Cardiac fibroblast (primary cell): ENCODE data around the gene ATXN1.

Experiments used
- DNase-seq, 2 donors: peaks; one replicate each; pipeline versions ENCODE4 v3.0.0 to v3.0.0-alpha.2; 2010; ENCODE audit warnings: low read depth in 2 of 2
- H3K4me3 ChIP-seq, 2 donors: replicated peaks in 1 of 2; 1 replicate in 1 of 2; 2 replicates in 1 of 2; pipeline ENCODE4 v1.5.1; 2011; ENCODE audit warnings: low read depth in 2 of 2, low read length in 2 of 2, mild to moderate bottlenecking in 2 of 2, moderate library complexity in 1 of 2
- TF ChIP-seq, protein P1 (sequence below): IDR thresholded peaks from one replicate; pipeline ENCODE4 v1.5.1; 2011; ENCODE audit warnings: low read depth, mild to moderate bottlenecking, low read length, inconsistent platforms

ATXN1 gene

DNA sequence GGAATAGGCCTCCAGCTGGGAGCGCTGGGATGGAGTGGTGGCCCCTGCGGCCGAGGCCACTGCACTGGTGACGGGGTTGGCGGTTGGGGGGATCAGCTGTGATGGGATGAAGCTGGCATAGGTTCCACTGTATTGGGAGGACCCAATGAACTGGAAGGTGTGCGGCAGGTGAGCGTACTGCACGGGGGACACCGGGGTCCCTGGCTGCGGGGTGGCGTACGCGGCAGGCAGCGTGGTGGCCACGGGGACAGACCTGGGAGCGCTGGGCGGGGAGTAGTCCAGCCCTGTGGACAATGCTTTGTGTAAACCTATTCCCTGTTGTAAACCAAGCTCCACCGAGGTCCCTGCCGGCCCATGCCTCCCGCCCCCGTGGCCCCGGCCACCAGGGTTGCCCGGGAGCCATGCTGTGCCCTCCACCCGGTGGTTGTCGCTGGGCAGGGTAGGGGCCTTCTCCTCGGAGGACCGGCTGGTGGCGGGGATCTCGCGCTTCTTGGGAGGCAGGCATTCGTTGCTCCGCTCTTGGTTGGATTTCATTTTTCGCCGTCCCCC lies 433.4 kb downstream of the ATXN1 start:
- TF ChIP-seq, protein P1, sequence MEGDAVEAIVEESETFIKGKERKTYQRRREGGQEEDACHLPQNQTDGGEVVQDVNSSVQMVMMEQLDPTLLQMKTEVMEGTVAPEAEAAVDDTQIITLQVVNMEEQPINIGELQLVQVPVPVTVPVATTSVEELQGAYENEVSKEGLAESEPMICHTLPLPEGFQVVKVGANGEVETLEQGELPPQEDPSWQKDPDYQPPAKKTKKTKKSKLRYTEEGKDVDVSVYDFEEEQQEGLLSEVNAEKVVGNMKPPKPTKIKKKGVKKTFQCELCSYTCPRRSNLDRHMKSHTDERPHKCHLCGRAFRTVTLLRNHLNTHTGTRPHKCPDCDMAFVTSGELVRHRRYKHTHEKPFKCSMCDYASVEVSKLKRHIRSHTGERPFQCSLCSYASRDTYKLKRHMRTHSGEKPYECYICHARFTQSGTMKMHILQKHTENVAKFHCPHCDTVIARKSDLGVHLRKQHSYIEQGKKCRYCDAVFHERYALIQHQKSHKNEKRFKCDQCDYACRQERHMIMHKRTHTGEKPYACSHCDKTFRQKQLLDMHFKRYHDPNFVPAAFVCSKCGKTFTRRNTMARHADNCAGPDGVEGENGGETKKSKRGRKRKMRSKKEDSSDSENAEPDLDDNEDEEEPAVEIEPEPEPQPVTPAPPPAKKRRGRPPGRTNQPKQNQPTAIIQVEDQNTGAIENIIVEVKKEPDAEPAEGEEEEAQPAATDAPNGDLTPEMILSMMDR = no peak
- no peak for DNase-seq
- no peak overlapping the region for H3K4me3 ChIP-seq

DNA sequence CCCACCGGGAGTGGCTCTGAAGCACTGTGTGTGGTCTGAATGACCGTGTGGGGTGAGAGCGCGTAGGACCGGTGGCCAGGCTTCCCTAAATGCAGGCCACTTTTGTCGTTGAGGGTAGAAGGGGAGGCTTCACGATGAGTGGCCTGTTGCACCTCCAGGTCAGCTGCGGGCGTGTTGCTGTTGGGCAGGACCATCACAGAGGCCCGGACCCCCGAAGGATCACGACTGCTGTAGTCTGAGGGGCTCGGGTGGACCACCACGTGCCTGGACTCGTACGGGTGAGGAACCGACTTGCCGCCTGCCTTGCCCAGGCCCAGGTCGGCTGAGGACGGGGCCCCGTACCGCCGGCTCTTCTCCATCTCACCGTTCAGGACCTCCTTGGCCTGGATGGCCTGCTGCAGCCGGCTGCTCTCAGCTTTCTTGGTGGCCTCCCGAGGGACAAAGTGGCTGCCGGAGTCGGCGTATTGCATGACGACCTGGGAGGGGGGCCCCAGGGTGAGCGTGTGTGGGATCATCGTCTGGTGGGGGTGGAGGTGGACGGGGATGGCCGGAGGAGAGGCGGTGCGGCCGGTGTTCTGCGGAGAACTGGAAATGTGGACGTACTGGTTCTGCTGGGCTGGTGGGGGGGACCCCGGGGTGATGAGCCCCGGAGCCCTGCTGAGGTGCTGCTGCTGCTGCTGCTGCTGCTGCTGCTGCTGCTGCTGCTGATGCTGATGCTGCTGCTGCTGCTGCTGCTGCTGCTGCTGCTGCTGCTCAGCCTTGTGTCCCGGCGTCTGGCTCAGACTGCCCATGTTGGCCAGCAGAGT lies 434.1 kb downstream of the ATXN1 start:
- TF ChIP-seq, protein P1 = no peak
- H3K4me3 ChIP-seq = no peak overlapping the region
- DNase-seq = no peak

DNA sequence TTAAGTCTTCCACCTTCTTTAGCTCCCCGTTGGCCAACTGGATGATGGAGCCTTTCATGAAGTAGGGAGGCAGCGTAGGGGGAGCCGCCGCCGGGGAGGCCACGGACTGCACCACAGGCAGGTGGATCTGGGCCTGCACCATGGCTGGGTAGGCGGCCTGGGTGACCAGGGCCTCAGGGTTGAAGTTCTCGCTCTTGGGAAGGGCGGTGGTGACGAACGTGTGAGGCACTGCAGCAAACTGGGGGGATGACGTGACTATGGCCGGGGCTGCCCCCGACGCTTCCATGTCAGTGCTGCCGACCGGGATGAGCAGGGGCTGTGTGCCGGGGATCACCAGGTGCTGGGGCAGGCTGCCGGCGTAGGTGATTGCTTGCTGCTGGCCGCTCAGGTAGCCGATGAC lies 434.7 kb downstream of the ATXN1 start:
- no peak for DNase-seq
- TF ChIP-seq, protein P1 = no peak
- H3K4me3 ChIP-seq = no peak overlapping the region

DNA sequence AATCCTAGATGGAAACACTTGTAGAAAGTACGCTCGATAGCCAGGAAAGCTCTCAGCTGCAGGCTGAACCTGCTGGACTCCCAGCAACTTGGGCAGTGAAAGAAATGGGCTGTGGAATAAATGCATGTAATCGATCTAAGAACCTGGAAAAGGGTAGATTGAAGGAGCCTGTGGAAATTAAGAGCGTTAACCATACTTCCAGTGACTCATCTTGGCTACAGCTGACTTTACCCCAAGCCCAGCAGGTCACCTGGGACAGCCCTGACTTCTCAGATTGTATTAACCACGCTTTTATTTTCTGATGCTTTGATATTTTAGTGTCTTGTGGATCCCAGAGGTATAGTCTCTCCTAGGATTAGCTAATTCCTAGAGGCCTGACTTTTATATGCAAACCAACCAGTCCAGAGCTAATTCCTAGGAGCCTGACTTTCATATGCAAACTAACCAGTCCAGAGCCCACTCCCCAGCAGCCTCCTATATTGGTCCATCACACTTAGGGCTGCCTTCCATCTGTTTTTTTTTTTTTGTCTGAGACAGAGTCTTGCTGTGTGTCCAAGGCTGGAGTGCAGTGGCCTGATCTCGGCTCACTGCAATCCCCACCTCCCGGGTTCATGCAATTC lies 436.5 kb downstream of the ATXN1 start:
- peak in 1 of 2 donors; percentile 39 for DNase-seq
- no peak overlapping the region for H3K4me3 ChIP-seq
- TF ChIP-seq, protein P1 = no peak

DNA sequence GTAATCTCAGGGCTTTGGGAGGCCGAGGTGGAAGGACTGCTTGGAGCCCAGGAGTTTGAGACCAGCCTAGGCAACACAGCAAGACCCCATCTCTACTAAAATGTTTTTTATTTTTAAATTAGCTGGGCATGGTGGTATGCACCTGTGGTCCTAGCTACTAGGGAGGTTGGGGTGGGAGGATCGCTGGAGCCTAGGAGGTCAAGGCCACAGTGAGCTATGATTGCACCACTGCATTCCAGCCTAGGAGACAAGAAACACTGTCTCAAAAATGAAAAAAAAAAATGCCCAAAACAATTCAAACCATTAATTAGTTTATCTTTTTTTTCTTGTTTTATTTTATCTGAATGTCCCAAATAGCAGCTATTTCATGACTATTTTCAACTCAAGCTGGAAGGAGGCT lies 437.1 kb downstream of the ATXN1 start:
- TF ChIP-seq, protein P1 = no peak
- H3K4me3 ChIP-seq = no peak overlapping the region
- DNase-seq = no peak

DNA sequence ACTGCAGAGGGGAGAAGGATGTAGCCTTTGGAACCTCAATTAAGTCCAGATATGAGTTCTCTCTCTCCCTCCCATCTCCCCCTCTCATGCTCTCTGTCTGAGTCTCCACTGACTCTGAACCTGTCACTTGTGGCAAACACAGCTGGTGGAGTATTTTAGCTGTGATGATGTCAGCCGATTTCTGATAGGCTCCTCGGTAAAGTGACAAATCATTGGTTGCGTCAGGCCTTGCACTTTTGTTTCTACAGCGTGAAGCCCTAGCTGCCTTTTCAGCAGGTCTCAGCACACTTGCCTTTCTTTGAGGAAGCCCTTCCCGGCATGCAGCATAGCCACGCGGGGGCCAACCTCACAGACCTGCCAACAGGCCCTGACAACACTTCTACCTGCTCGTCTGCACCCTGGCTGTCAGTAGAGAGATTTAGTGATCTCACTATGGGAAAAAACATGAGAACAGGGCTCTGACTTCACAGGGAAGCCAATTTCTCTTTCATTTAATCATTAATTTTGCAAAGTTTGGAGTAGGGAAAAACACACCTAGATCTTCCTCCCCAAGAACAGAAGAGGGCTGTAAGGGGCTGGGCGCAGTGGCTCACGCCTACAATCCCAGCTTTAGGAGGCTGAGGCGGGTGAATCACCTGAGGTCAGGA lies 438.5 kb downstream of the ATXN1 start:
- TF ChIP-seq, protein P1 = no peak
- no peak overlapping the region for H3K4me3 ChIP-seq
- DNase-seq = peak; percentile 62 to 92
